ENCODE measurements around the gene RUNX1.
"Not testable (repeated sequence)": the region's sequence is repeated elsewhere in the genome, so short reads cannot be mapped to it uniquely, and the experiment has no call there.

Gene RUNX1

GRCh38 chr21:35006248-35006647 is 42.9 kb downstream of the RUNX1 start:
- H3K27ac Mint-ChIP-seq: no peak overlapping the region
- no peaks in the 10 kb centered on the region for H3K27me3 Mint-ChIP-seq (ENCODE audit: low read depth)
- no peak overlapping the region for H3K4me3 Mint-ChIP-seq
- peaks cover 43% of the 10 kb centered on the region for H3K4me1 Mint-ChIP-seq (ENCODE audit: low read depth)
- peaks cover 48% of the 10 kb centered on the region for H3K36me3 Mint-ChIP-seq (ENCODE audit: low read depth)
- H3K9me3 Mint-ChIP-seq: no peaks in the 10 kb centered on the region

DNA sequence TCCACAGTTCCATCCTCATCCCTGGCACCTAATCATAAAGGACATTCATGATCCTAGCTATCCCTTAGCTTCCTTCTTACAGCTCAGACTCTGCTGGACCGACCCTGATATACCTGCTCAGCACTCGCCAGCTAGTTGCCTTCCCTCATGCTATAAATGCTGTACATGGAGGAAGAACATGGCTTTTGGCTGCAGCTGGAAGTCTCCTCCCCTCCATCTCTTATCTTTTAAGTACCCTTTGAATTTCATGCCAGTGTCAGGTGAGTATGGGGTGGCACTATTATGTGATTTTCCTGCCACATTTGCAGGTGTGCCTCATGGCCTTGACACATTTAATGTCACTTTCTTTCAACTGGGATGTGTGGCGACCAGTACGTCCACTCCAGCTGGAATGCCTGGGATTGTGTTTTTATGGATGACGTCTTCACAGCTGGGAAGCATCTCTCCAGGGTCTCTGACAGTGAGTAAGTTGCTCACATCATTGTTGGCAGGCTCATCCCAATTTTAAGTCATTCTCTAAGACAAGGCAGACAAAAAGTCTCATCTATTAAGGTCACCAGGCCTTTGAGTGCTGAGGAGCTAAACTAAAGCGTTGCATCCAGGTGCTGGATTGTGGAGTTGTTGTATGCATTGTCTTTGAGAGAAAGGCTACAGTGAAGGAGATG is 43.4 kb downstream of the RUNX1 start:
- H3K4me3 Mint-ChIP-seq: no peak overlapping the region
- H3K27ac Mint-ChIP-seq: no peak overlapping the region
- H3K4me1 Mint-ChIP-seq (ENCODE audit: low read depth): peaks cover 45% of the 10 kb centered on the region
- no peaks in the 10 kb centered on the region for H3K9me3 Mint-ChIP-seq
- H3K36me3 Mint-ChIP-seq (ENCODE audit: low read depth): peaks cover 47% of the 10 kb centered on the region
- H3K27me3 Mint-ChIP-seq (ENCODE audit: low read depth): no peaks in the 10 kb centered on the region

DNA sequence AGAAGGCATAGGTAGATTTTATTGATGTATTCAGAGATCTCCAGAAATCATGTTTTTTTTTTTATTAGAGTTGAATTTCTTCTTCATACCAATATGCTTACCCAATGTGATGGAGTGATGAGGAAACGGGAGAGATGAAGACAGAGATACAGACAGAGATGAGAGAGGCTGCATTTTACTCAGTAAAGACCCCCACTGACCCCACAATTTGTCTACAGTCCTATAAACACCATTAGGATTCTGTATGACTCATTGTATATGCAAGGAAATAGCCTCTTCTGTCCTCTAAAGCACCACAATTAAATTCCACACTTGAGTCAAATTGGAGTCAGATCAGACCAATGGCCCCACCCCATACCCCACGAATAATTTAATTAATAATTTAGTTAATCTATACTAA is 44.0 kb downstream of the RUNX1 start:
- Mint-ChIP-seq H3K4me1 (ENCODE audit: low read depth) (peaks cover 47% of the 10 kb centered on the region), H3K27me3 (ENCODE audit: low read depth) (no peaks in the 10 kb centered on the region), H3K4me3 (no peak overlapping the region), H3K9me3 (no peaks in the 10 kb centered on the region), H3K27ac (no peak overlapping the region), H3K36me3 (ENCODE audit: low read depth) (peaks cover 45% of the 10 kb centered on the region)

GRCh38 chr21:35004314-35004713 is 44.8 kb downstream of the RUNX1 start:
- no peaks in the 10 kb centered on the region for H3K9me3 Mint-ChIP-seq
- H3K4me1 Mint-ChIP-seq (ENCODE audit: low read depth): peaks cover 54% of the 10 kb centered on the region
- H3K4me3 Mint-ChIP-seq: no peak overlapping the region
- peaks cover 47% of the 10 kb centered on the region for H3K36me3 Mint-ChIP-seq (ENCODE audit: low read depth)
- H3K27me3 Mint-ChIP-seq (ENCODE audit: low read depth): no peaks in the 10 kb centered on the region
- H3K27ac Mint-ChIP-seq: no peak overlapping the region

- H3K4me3 Mint-ChIP-seq: no peak overlapping the region
- H3K4me1 Mint-ChIP-seq (ENCODE audit: low read depth): peaks cover 62% of the 10 kb centered on the region
- H3K27ac Mint-ChIP-seq: no peak overlapping the region
- H3K36me3 Mint-ChIP-seq (ENCODE audit: low read depth): peaks cover 37% of the 10 kb centered on the region
- no peaks in the 10 kb centered on the region for H3K27me3 Mint-ChIP-seq (ENCODE audit: low read depth)
- no peaks in the 10 kb centered on the region for H3K9me3 Mint-ChIP-seq
These were observed 46.0 kb downstream of the RUNX1 start for GRCh38 chr21:35002879-35003722.

- Mint-ChIP-seq H3K27ac (no peak overlapping the region), H3K9me3 (no peaks in the 10 kb centered on the region), H3K4me1 (ENCODE audit: low read depth) (peaks cover 58% of the 10 kb centered on the region), H3K27me3 (ENCODE audit: low read depth) (no peaks in the 10 kb centered on the region), H3K4me3 (no peak overlapping the region), H3K36me3 (ENCODE audit: low read depth) (peaks cover 23% of the 10 kb centered on the region)
These were observed 49.6 kb downstream of the RUNX1 start for GRCh38 chr21:34999397-34999941.

DNA sequence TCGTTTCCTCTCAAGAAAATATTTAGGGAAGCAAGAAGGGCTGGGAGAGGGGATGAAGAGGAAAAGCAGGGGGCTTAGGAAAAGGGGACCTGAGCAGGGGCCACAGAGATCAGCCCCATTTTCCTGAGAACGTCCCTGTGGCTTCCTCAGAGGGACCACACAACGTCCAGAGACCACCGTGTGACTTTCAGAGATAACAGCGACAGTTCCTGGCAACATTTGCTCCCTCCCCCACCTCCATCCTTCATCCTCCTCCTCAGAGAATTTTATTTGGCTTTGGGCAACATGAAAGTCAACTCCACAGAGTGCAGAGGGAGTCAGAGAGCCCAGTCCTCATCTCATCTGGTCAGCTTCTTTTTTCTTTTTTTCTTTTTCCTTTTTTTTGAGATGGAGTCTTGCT is 50.9 kb downstream of the RUNX1 start:
- H3K4me3 Mint-ChIP-seq: no peak overlapping the region
- no peak overlapping the region for H3K27ac Mint-ChIP-seq
- peaks cover 22% of the 10 kb centered on the region for H3K36me3 Mint-ChIP-seq (ENCODE audit: low read depth)
- H3K27me3 Mint-ChIP-seq (ENCODE audit: low read depth): no peaks in the 10 kb centered on the region
- peaks cover 54% of the 10 kb centered on the region for H3K4me1 Mint-ChIP-seq (ENCODE audit: low read depth)
- H3K9me3 Mint-ChIP-seq: no peaks in the 10 kb centered on the region

- no peak overlapping the region for H3K4me3 Mint-ChIP-seq
- peaks cover 51% of the 10 kb centered on the region for H3K4me1 Mint-ChIP-seq (ENCODE audit: low read depth)
- no peaks in the 10 kb centered on the region for H3K9me3 Mint-ChIP-seq
- no peak overlapping the region for H3K27ac Mint-ChIP-seq
- H3K27me3 Mint-ChIP-seq (ENCODE audit: low read depth): no peaks in the 10 kb centered on the region
- peaks cover 19% of the 10 kb centered on the region for H3K36me3 Mint-ChIP-seq (ENCODE audit: low read depth)
These were observed 51.8 kb downstream of the RUNX1 start for GRCh38 chr21:34997294-34997693.

- no peaks in the 10 kb centered on the region for H3K27me3 Mint-ChIP-seq (ENCODE audit: low read depth)
- peak overlapping the region; percentile 3 for H3K27ac Mint-ChIP-seq
- H3K36me3 Mint-ChIP-seq (ENCODE audit: low read depth): peaks cover 17% of the 10 kb centered on the region
- peaks cover 48% of the 10 kb centered on the region for H3K4me1 Mint-ChIP-seq (ENCODE audit: low read depth)
- H3K9me3 Mint-ChIP-seq: no peaks in the 10 kb centered on the region
- no peak overlapping the region for H3K4me3 Mint-ChIP-seq
These were observed 52.6 kb downstream of the RUNX1 start for GRCh38 chr21:34996304-34997101.

- Mint-ChIP-seq H3K36me3 (ENCODE audit: low read depth) (peaks cover 19% of the 10 kb centered on the region), H3K4me1 (ENCODE audit: low read depth) (peaks cover 52% of the 10 kb centered on the region), H3K27me3 (ENCODE audit: low read depth) (no peaks in the 10 kb centered on the region), H3K9me3 (no peaks in the 10 kb centered on the region), H3K27ac (peak overlapping the region; percentile 3), H3K4me3 (no peak overlapping the region)
These were observed 53.2 kb downstream of the RUNX1 start for GRCh38 chr21:34995979-34996303.

- peaks cover 57% of the 10 kb centered on the region for H3K4me1 Mint-ChIP-seq (ENCODE audit: low read depth)
These were observed 54.1 kb downstream of the RUNX1 start for GRCh38 chr21:34994766-34995631.

GRCh38 chr21:34993521-34993921 is 55.6 kb downstream of the RUNX1 start:
- peaks cover 58% of the 10 kb centered on the region for H3K4me1 Mint-ChIP-seq (ENCODE audit: low read depth)
- not testable (repeated sequence) for H3K27ac Mint-ChIP-seq; H3K9me3 Mint-ChIP-seq; H3K27me3 Mint-ChIP-seq (ENCODE audit: low read depth); H3K4me3 Mint-ChIP-seq
- H3K36me3 Mint-ChIP-seq (ENCODE audit: low read depth): peaks cover 10% of the 10 kb centered on the region

More at GRCh38 chr21:34994766-34995631, 54.1 kb downstream of the RUNX1 start:
- Mint-ChIP-seq H3K27ac (no peak overlapping the region), H3K4me3 (no peak overlapping the region), H3K9me3 (no peaks in the 10 kb centered on the region), H3K36me3 (ENCODE audit: low read depth) (peaks cover 17% of the 10 kb centered on the region), H3K27me3 (ENCODE audit: low read depth) (no peaks in the 10 kb centered on the region)

GRCh38 chr21:34992736-34993398 is 56.2 kb downstream of the RUNX1 start:
- H3K27me3 Mint-ChIP-seq (ENCODE audit: low read depth): no peaks in the 10 kb centered on the region
- no peak overlapping the region for H3K4me3 Mint-ChIP-seq

More at GRCh38 chr21:34992736-34993398, 56.2 kb downstream of the RUNX1 start:
- H3K36me3 Mint-ChIP-seq (ENCODE audit: low read depth): peaks cover 10% of the 10 kb centered on the region
- no peaks in the 10 kb centered on the region for H3K9me3 Mint-ChIP-seq
- H3K27ac Mint-ChIP-seq: no peak overlapping the region
- H3K4me1 Mint-ChIP-seq (ENCODE audit: low read depth): peaks cover 59% of the 10 kb centered on the region

Measured in T-helper 1 cell treated with Interleukin-12 subunit alpha and Interleukin-12 subunit beta and Interleukin-4 antibody, amounts not matched to agents 30 μg/mL and 1 μg/mL, for 36 hours (primary cell).